ENCODE results near the gene ATM.

- TF ChIP-seq NFIC (IDR thresholded peaks at IDR 0.05), result no peak
- TF ChIP-seq FOXM1 (IDR thresholded peaks at IDR 0.05; ENCODE audit: borderline replicate concordance, low read depth), result no peak
- no peak for TF ChIP-seq USF1 (IDR thresholded peaks at IDR 0.05)
Measured at GRCh38 chr11:108235192-108235591, 12.3 kb downstream of the ATM start.

Measured in Ishikawa (cell line).